HG03060 (cell line): ENCODE results near the gene AUTS2.
A peak's percentile ranks its signal among the peaks of the same experiment; 100 is the strongest.

Source experiments
- ATAC-seq: cut with Tn5 transposase; IDR thresholded peaks from one replicate; pipeline ENCODE4 v1.9.1; 2021; ENCODE audit warnings: low read depth, moderate number of reproducible peaks; ENCODE audit not compliant: unreplicated experiment

The AUTS2 gene

GRCh38 chr7:69912141-69912540 lies 313.9 kb downstream of the AUTS2 start:
- ATAC-seq = no peak

GRCh38 chr7:69912846-69913245 lies 314.6 kb downstream of the AUTS2 start:
- no peak for ATAC-seq

GRCh38 chr7:69919426-69920111 lies 321.3 kb downstream of the AUTS2 start:
- ATAC-seq = no peak

GRCh38 chr7:69920797-69921196 lies 322.5 kb downstream of the AUTS2 start:
- no peak for ATAC-seq

DNA sequence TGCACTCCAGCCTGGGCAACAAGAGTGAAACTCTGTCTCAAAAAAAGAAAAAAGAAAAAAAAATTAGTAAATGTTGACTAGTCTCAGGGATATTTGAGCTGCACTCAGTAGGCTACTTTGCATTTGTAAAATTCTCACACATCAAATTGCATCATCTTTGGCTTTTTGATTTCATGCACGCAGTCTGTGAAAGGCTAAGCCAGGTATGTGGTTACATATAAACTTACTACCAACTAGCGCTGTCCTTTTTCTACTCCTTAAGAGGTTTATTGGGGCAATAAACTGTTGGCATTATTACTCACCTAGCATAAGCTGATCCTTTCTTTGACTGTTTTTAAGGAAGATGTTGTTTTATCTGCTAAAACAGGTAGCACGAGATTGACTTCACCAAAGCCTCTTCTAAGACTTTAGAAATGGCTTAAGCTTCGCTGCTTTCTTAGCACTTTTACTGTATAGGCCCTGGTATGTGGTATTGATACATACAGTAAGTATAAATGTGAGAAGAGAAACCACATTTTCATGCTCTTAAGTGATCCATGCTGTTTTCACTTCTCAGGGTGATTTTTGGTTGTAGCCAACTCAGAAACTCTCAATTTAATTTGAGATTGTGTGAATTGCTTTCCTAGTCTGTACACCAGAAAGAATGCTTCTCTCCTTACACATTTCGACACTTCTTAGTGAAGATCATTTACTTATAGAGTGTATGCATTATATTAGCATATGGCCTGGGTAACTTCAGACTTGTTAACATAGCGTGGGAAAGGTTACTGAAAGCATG lies 323.9 kb downstream of the AUTS2 start:
- ATAC-seq = peak; percentile 63

DNA sequence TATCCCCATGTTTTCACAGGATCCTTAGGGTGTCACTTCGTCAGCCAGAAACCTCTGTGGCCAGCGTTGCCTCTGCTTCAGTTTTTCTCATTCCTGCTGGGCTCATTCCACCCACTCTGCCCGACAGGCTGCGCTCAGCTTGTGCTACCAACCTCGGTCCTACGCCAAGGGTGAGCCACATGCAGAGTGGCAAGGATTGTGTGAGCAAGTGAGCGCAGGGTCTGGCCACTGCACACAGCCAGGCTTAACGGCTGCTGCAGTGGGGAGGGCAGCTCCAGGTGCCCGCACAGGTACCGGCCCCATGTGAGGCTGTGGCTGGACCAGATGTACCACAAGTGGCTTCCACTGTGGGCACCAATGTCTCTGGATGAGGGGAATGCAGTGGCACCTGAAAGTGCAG lies 329.2 kb downstream of the AUTS2 start:
- ATAC-seq = no peak

DNA sequence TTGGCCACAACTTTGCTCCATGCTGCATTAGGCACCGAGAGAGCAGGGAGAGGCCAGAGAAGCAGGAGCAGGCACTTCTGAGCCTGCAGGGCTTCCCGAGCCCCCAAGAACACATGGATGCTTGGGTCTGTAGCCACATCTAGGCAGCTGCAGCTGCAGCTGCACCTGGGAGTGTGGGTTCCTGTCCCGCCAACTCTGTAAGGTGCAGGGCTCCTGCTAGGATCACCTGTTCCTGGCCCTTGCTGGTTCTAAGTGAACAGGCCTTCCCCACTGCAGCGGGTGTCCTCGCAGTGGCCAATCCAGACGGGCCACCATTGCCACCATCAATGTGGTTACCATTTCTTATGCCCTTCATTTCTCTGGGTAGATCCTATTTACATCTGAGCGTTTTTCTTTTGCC lies 330.3 kb downstream of the AUTS2 start:
- ATAC-seq = no peak

- ATAC-seq = no peak
Measured at GRCh38 chr7:69929622-69930021, 331.3 kb downstream of the AUTS2 start.

GRCh38 chr7:69932034-69932628 lies 333.9 kb downstream of the AUTS2 start:
- ATAC-seq = no peak

DNA sequence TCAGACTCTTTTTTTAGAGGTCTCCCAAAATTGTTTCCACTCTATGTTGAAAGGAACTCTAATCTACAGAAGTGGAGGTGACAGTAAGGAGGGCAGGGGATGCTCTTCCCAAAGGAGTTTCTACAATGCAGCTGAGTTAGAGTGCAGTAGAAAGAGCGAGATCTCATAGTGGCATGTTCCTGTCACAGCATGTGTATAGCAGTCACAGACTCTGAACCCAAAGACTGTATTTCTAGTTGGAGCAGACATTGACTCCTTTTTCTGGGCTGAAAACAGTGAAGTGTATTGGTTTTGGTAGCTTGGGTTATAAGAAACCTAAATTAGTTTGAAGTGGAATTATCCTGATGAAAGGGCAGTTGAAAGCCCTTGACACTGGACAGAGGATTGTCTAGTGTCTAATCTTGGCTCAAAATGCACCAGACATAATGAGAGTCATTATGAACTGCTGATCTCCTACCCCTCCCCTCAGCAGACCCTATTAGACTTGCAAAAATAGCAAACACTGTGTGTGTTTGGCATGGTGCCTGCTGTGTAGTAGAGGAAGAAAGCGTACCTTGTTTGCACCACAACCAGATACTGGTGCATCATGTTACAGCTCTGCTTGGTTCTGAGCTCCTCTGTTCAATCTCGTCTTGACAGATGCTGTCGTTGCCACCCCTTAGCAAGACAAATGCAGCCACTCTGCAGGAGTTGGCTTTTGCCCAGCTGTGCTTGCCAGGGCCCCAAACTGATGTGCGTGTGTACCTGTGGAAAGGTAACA lies 336.0 kb downstream of the AUTS2 start:
- ATAC-seq = no peak

DNA sequence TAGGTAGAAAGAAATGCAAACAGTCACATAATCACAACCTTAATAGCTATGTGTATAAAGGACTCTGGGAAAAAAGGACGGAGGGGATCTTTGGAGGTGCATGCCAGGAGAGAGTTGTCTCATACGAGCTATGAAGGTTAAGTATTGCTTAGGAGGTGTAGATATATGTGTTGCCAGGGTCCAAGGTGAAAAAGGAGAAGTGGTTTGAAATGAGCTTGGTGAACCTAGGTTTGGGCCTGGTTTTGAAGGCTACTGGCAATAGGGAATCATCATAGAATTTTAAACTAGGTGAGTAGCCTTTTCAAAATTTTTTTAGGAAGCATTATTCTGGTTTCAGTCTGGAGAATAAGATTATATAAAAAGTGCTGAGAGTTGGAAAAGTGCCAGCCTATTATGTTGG lies 336.8 kb downstream of the AUTS2 start:
- ATAC-seq = no peak

GRCh38 chr7:69937097-69937496 lies 338.8 kb downstream of the AUTS2 start:
- ATAC-seq = no peak

- no peak for ATAC-seq
Measured at GRCh38 chr7:69939317-69939716, 341.0 kb downstream of the AUTS2 start.

GRCh38 chr7:69941077-69941651 lies 342.9 kb downstream of the AUTS2 start:
- ATAC-seq = no peak

GRCh38 chr7:69942573-69942972 lies 344.3 kb downstream of the AUTS2 start:
- ATAC-seq = no peak

DNA sequence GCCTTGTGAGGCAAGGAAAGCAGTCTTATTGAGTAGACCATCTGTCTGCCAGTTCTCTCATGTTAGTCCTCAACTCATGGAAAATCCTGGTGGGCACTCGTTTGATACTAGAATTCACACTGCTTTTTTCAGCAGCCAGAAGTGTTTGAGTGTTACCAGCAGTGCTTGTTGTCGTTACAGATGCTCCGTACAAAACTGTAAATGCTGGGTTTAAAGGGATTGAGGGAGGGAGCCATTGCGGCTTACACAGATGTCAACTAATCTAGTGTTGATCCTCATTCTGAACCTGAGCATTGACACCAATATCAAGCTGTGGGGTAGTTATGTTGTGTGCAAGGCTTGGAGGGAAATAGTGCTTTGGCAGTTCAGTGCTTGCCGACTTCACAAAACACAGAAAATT lies 348.6 kb downstream of the AUTS2 start:
- ATAC-seq = no peak

GRCh38 chr7:69947998-69948397 lies 349.7 kb downstream of the AUTS2 start:
- no peak for ATAC-seq

GRCh38 chr7:69949122-69949521 lies 350.8 kb downstream of the AUTS2 start:
- ATAC-seq = no peak

GRCh38 chr7:69951458-69951857 lies 353.2 kb downstream of the AUTS2 start:
- no peak for ATAC-seq

- no peak for ATAC-seq
Measured at GRCh38 chr7:69953136-69954067, 355.1 kb downstream of the AUTS2 start.
